ENCODE results near the gene MAP3K12. TPM values are rescaled to one million over a fixed set of nuclear protein-coding genes. Genes with fewer than 3 reads are reported as not detected.

Gene MAP3K12
- total and polyA plus RNA-seq, 2 of the 8 experiments (the other 6 are each of a cell fraction or from before 2014, with no cell fraction given): 23.4 to 42.7 TPM

GRCh38 chr12:53452159-53453077, 46.8 kb downstream of the MAP3K12 start:
- Histone ChIP-seq H3K4me2 (ENCODE audit: insufficient read depth in 1 of 2, low read depth in 2 of 2, low read length in 2 of 2) (peak overlapping the region; percentile 73 to 81), H4K91ac (replicated peaks; ENCODE audit: insufficient read length, low read length) (peak overlapping the region; percentile 91), H2AK5ac (ENCODE audit: low read depth, low read length) (no peak overlapping the region), H3K9me3 (ENCODE audit: insufficient read depth in 2 of 2, low read depth in 1 of 2, low read length in 1 of 2) (no peaks in the 10 kb centered on the region), H3K9ac (replicated peaks in 1 of 4; ENCODE audit: extremely low read depth in 1 of 4, low read depth in 3 of 4, low read length in 3 of 4) (peak overlapping the region; percentile 90 to 99 (median 94)), H4K20me1 (replicated peaks in 1 of 2; ENCODE audit: control insufficient read depth in 1 of 2, insufficient read depth in 2 of 2, low read length in 2 of 2) (peaks cover 30 to 31% of the 10 kb centered on the region in 2 experiments), H3K23ac (ENCODE audit: insufficient read length) (no peak overlapping the region), H3K14ac (ENCODE audit: insufficient read length) (no peak overlapping the region), H2AFZ (ENCODE audit: low read length) (no peak overlapping the region), H2BK120ac (replicated peaks; ENCODE audit: low read depth, low read length) (no peak overlapping the region), H2BK20ac (ENCODE audit: low read length) (no peak overlapping the region), H3K4me1 (replicated peaks in 1 of 4; ENCODE audit: control insufficient read depth in 3 of 4, insufficient read depth in 4 of 4, low read length in 3 of 4) (peaks cover 0 to 8% (median 1%) of the 10 kb centered on the region in 4 experiments; a peak in 3 of 7 replicates), H3K56ac (replicated peaks; ENCODE audit: insufficient read length, low read depth, low read length) (peak overlapping the region; percentile 99), H4K5ac (ENCODE audit: insufficient read length, low read depth, low read length) (peak overlapping the region; percentile 98), H3K79me2 (ENCODE audit: control insufficient read depth in 1 of 2, insufficient read depth in 2 of 2, low read length in 2 of 2) (peaks cover 28 to 50% of the 10 kb centered on the region in 2 experiments), H3K4me3 (ENCODE audit: extremely low read depth in 1 of 4, insufficient read depth in 2 of 4, low read depth in 3 of 4, low read length in 4 of 4) (peak overlapping the region; percentile 89 to 99 (median 94)), H3K23me2 (ENCODE audit: low read depth, low read length) (peaks cover 7% of the 10 kb centered on the region), H3K79me1 (ENCODE audit: low read depth, low read length) (peaks cover 7% of the 10 kb centered on the region; the same call in 1 of the 2 replicates), H2BK12ac (ENCODE audit: low read depth, low read length) (no peak overlapping the region), H3K27me3 (replicated peaks in 1 of 4; ENCODE audit: control insufficient read depth in 3 of 4, extremely low read depth in 1 of 4, insufficient read depth in 3 of 4, low read length in 3 of 4) (no peaks in the 10 kb centered on the region), H3K18ac (ENCODE audit: extremely low read depth, low read length) (peak overlapping the region; percentile 95), H4K8ac (ENCODE audit: extremely low read depth, insufficient read depth, low read length) (peak overlapping the region; percentile 99; the same call in 1 of the 2 replicates), H2BK15ac (ENCODE audit: low read length) (no peak overlapping the region), H3K27ac (ENCODE audit: low read depth, low read length) (peak overlapping the region; percentile 96), H2BK5ac (ENCODE audit: low read depth, low read length) (peak overlapping the region; percentile 97), H3K36me3 (ENCODE audit: control insufficient read depth in 2 of 4, insufficient read depth in 4 of 4, low read length in 3 of 4) (peaks cover 32 to 43% (median 34%) of the 10 kb centered on the region in 4 experiments), H3K4ac (replicated peaks; ENCODE audit: insufficient read length, low read depth, low read length) (peak overlapping the region; percentile 99)
- FAIRE-seq: no peak
- ChIA-PET POLR2A (ENCODE audit: partially characterized antibody) (interaction anchor here (0.8 to 57.6 kb wide), 8 partner anchors 29 to 271 kb away, joined by 3 to 3397 read pairs (median 4); partner anchors contain the start of genes AAAS, AMHR2, CSAD and ESPL1), CTCF (ENCODE audit: partially characterized antibody) (interaction anchor here (0.6 to 4.0 kb wide), 4 partner anchors 21 to 345 kb away, joined by 3 to 24 read pairs (median 3); no protein-coding TSS in a partner anchor)
- peak; percentile 53 to 87 for DNase-seq (ENCODE audit: low read depth in 1 of 2, low spot score in 2 of 2)
- 1% methylated on average over 29 of the region's 82 CpGs; no CpG with 5 or more reads in 1 of the 2 experiments for WGBS, 2 experiments (ENCODE audit: extremely low coverage in 1 of 2, insufficient coverage in 1 of 2, insufficient read length in 1 of 2, insufficient replicate concordance in 2 of 2, low coverage in 1 of 2, low lambda C conversion rate in 2 of 2, missing lambda C conversion rate in 1 of 2)
- TF ChIP-seq KDM1A (IDR thresholded peaks at IDR 0.05; ENCODE audit: borderline replicate concordance, low read length) (no peak), POLR2AphosphoS5 (IDR thresholded peaks at IDR 0.05; ENCODE audit: low read depth, low read length) (peak; percentile 77), JUND (IDR thresholded peaks at IDR 0.05; ENCODE audit: low read length) (no peak; the same call in 1 of the 2 replicates), TAF7 (optimal IDR thresholded peaks at IDR 0.05; ENCODE audit: borderline replicate concordance, low read depth, low read length) (peak; percentile 81), CHD1 (IDR thresholded peaks at IDR 0.05; ENCODE audit: low read depth, low read length) (peak; percentile 74), POU5F1 (IDR thresholded peaks at IDR 0.05; ENCODE audit: low read depth, low read length) (0 out of 2 replicates have a peak, but pooled peaks have one; percentile 15), KDM4A (IDR thresholded peaks at IDR 0.05; ENCODE audit: low read depth, low read length, severe bottlenecking) (no peak), ASH2L (IDR thresholded peaks at IDR 0.05; ENCODE audit: low read length) (peak; percentile 93), POLR2A (IDR thresholded peaks at IDR 0.05; ENCODE audit: control extremely low read depth in 1 of 2, low read depth in 2 of 2, low read length in 2 of 2) (peak; percentile 77 to 87), KDM5A (IDR thresholded peaks at IDR 0.05; ENCODE audit: low read length) (no peak), NANOG (IDR thresholded peaks at IDR 0.05; ENCODE audit: insufficient read depth, low read depth, low read length, poor library complexity, severe bottlenecking) (peak; percentile 15)
